Neural cell (in vitro differentiated cells): ENCODE data around the gene TUBB1.

Experiments
- EP300 ChIP-seq: fragments of 450-650 bp; conservative IDR thresholded peaks from 2 replicates; pipeline ENCODE4 v1.6.1; 2014; ENCODE audit warnings: antibody characterized with exemption, mild to moderate bottlenecking, moderate library complexity; ENCODE audit not compliant: poor library complexity, severe bottlenecking
- POLR2AphosphoS5 ChIP-seq: IDR thresholded peaks from 2 replicates; pipeline ENCODE4 v1.6.1; 2012
- TAF1 ChIP-seq: IDR thresholded peaks from 2 replicates; pipeline ENCODE4 v1.6.1; 2012; ENCODE audit warnings: low read depth
- TF ChIP-seq, protein P1 (sequence below): fragments of 450-650 bp; IDR thresholded peaks from 2 replicates; pipeline ENCODE4 v1.5.1; 2014; ENCODE audit warnings: antibody characterized with exemption, mild to moderate bottlenecking, moderate library complexity; ENCODE audit not compliant: poor library complexity, severe bottlenecking
- TF ChIP-seq, protein P2 (sequence below): IDR thresholded peaks from 2 replicates; pipeline ENCODE4 v1.6.1; 2012; ENCODE audit warnings: borderline replicate concordance

DNA sequence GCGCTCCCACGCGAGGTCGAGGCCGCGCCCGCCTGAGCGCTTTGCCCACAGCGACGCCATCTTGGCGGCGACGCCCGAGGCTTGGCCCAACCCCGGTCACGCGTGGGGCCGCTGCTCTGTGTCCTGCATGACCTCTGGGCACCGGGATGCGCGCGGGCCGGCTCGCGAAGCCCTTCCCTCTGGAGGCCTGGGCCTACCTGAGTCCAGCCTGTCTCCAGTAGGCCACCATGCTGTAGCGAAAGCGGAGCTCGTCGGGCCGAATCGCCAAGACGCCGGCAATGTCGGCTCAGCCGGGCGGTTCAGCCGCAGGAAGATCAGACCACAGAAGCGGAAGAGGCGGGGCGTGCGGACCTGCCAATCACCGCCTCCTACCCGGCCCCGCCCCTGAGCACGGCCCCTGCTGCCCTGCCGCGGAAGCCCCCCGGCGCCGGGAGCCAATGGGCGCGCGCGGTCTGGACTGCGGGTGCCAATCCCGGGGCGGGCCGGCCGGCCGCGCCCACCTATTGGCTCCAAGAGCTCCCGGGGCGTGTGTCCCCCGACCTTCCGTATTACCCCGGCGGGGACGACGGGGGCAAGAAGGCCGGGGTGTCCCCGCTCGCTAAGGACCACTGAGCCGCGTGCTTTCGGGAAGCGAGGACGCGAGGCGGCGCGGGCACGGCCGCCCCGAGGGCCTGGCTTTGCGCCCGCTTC, 12.9 kb downstream of the TUBB1 start, which contains the start of gene ATP5F1E:
- TF ChIP-seq TAF1 = peak; percentile 67
- TF ChIP-seq POLR2AphosphoS5 = peak; percentile 95
- TF ChIP-seq, protein P1, sequence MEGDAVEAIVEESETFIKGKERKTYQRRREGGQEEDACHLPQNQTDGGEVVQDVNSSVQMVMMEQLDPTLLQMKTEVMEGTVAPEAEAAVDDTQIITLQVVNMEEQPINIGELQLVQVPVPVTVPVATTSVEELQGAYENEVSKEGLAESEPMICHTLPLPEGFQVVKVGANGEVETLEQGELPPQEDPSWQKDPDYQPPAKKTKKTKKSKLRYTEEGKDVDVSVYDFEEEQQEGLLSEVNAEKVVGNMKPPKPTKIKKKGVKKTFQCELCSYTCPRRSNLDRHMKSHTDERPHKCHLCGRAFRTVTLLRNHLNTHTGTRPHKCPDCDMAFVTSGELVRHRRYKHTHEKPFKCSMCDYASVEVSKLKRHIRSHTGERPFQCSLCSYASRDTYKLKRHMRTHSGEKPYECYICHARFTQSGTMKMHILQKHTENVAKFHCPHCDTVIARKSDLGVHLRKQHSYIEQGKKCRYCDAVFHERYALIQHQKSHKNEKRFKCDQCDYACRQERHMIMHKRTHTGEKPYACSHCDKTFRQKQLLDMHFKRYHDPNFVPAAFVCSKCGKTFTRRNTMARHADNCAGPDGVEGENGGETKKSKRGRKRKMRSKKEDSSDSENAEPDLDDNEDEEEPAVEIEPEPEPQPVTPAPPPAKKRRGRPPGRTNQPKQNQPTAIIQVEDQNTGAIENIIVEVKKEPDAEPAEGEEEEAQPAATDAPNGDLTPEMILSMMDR = no peak
- TF ChIP-seq EP300 = peak; percentile 69
- TF ChIP-seq, protein P2, sequence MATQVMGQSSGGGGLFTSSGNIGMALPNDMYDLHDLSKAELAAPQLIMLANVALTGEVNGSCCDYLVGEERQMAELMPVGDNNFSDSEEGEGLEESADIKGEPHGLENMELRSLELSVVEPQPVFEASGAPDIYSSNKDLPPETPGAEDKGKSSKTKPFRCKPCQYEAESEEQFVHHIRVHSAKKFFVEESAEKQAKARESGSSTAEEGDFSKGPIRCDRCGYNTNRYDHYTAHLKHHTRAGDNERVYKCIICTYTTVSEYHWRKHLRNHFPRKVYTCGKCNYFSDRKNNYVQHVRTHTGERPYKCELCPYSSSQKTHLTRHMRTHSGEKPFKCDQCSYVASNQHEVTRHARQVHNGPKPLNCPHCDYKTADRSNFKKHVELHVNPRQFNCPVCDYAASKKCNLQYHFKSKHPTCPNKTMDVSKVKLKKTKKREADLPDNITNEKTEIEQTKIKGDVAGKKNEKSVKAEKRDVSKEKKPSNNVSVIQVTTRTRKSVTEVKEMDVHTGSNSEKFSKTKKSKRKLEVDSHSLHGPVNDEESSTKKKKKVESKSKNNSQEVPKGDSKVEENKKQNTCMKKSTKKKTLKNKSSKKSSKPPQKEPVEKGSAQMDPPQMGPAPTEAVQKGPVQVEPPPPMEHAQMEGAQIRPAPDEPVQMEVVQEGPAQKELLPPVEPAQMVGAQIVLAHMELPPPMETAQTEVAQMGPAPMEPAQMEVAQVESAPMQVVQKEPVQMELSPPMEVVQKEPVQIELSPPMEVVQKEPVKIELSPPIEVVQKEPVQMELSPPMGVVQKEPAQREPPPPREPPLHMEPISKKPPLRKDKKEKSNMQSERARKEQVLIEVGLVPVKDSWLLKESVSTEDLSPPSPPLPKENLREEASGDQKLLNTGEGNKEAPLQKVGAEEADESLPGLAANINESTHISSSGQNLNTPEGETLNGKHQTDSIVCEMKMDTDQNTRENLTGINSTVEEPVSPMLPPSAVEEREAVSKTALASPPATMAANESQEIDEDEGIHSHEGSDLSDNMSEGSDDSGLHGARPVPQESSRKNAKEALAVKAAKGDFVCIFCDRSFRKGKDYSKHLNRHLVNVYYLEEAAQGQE = peak; percentile 75
